Activated T-helper 2 cell treated with anti-CD3 and anti-CD28 coated beads, Interferon-gamma antibody, Interleukin-2, Interleukin-4, amounts not matched to agents 10 μg/mL and 5 μg/mL and 100 μg/mL, durations not matched to agents 14 hours and 24 hours and 36 hours (primary cell): ENCODE results near the gene CCDC177. TPM values are rescaled to one million over a fixed set of nuclear protein-coding genes. Genes with fewer than 3 reads are reported as not detected.

Experiments used
- DNase-seq: peaks from one replicate; pipeline ENCODE4 v3.0.0; 2021; ENCODE audit warnings: low spot score
- H3K27ac Mint-ChIP-seq: one replicate; pipeline ENCODE4 v1.8.0; 2021; ENCODE audit warnings: mixed read lengths
- H3K27me3 Mint-ChIP-seq: one replicate; pipeline ENCODE4 v1.8.0; 2021; ENCODE audit warnings: low read depth, mixed read lengths
- H3K36me3 Mint-ChIP-seq: one replicate; pipeline ENCODE4 v1.8.0; 2021; ENCODE audit warnings: low read depth, mixed read lengths
- H3K4me1 Mint-ChIP-seq: one replicate; pipeline ENCODE4 v1.8.0; 2021; ENCODE audit warnings: low read depth, mixed read lengths
- H3K4me3 Mint-ChIP-seq: one replicate; pipeline ENCODE4 v1.8.0; 2021; ENCODE audit warnings: low read depth, mild to moderate bottlenecking, moderate library complexity, mixed read lengths
- H3K9me3 Mint-ChIP-seq: one replicate; pipeline ENCODE4 v1.8.0; 2021; ENCODE audit warnings: mixed read lengths
- intact Hi-C: fragments of 100-400 bp; cut with micrococcal nuclease; formaldehyde crosslinking; loops from one replicate; pipeline ENCODE4 v1.15.1; 2023
- total RNA-seq: library from RNA; stranded (reverse); gene quantifications from 2 replicates; pipeline ENCODE4 v1.2.3, GENCODE V29; 2022

The CCDC177 gene
- 0.05 TPM in 1 of 2 replicates, not detected in the other for total RNA-seq

DNA sequence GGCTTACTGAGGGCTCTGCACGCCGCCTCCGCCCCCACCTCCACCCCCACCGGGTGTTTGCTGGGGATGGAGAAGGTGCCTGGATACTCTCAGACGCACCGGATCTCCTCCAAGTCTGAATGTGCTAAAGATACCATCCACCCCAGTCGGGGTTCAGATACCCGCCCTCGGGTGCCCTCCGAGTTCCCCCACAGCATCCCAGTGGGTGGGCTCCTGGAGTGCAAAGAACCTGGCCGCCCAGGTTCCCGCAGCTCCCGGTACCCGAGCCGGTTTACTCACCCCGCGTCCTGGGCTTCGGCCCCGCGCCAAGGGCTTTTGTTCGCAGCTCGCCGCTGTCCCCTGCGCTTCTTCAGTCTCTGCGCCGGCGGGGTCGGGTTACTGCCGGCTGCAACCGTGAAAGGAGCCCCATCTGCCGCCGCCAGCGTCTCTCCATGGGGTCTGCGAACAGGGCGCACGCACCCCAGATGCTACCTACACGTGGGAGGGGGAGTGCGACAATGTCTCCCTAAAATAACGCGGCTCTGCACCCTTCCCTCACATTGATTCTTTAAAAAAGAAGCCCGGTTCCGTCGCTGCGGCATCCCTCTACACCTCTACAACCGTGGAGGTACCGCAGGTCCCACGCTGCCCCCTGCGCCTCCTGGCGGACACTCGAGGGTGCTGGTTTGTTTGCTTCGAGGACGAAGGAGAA is at the start of gene CCDC177:
TSS of gene CCDC177 (minus strand) at position 609 of the 691 bp plus-strand sequence. CDS start 1,249 bp downstream, outside the sequence.
- Mint-ChIP-seq H3K27me3 (peaks cover 60% of the 10 kb centered on the region), H3K36me3 (no peaks in the 10 kb centered on the region), H3K4me3 (peak within 1 kb of the TSS; percentile 71), H3K27ac (no peak within 1 kb of the TSS), H3K4me1 (peaks cover 9% of the 10 kb centered on the region), H3K9me3 (no peaks in the 10 kb centered on the region)
- peak; percentile 60 for DNase-seq
- intact Hi-C loops, result loop anchor here (5.0 to 10.0 kb wide), 2 partner anchors 37 to 100 kb away; no protein-coding TSS in a partner anchor

DNA sequence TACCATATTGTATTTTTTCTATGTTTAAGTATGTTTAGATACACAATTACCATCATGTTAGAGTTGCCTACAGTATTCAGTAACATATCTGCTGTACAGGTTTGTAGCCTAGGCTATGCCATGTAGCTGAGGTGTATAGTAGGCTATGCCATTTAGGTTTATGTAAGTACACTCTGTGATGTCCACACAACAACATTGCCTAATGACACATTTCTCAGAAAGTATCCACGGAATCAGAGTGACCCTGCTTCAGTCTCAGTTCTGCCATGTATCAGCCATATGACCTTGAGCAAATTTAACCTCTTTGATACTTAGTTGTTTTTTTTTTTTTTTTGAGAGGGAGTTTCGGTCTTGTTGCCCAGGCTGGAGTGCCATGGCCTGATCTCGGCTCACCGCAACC is 49.5 kb upstream of the CCDC177 start:
- peak overlapping the region; percentile 89 for H3K27ac Mint-ChIP-seq
- DNase-seq, result no peak
- H3K36me3 Mint-ChIP-seq, result peaks cover 16% of the 10 kb centered on the region
- H3K4me3 Mint-ChIP-seq, result no peak overlapping the region
- intact Hi-C loops, result loop anchor here (10.0 kb wide), 1 partner anchor 1261 kb away; no protein-coding TSS in a partner anchor
- H3K4me1 Mint-ChIP-seq, result peaks cover 76% of the 10 kb centered on the region
- no peaks in the 10 kb centered on the region for H3K9me3 Mint-ChIP-seq
- H3K27me3 Mint-ChIP-seq, result no peaks in the 10 kb centered on the region

- Mint-ChIP-seq H3K4me3 (peak overlapping the region; percentile 1), H3K27me3 (no peaks in the 10 kb centered on the region)
- intact Hi-C loops, result loop anchor here (10.0 kb wide), 1 partner anchor 1264 kb away; no protein-coding TSS in a partner anchor
Observed at GRCh38 chr14:69620981-69621380, 46.3 kb upstream of the CCDC177 start.

DNA sequence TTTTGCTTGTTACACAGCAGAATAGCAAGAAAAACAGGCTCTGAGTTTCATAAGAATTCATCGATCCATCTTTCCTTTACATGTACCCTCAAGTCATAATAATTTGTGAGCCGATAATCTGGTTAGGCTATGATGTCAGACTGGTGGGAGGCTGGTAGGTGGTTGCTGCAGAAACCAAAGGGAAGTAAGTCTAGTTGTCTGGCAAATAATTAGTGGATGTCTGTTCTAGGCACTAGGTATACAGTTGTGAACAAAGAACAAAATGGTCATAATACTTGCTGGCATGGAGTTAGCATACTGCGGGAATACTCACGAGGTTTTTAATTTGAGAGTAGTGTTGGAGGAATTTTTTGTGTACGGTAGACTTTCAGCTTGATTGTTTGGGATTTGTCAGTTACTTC is 45.5 kb upstream of the CCDC177 start:
- H3K27me3 Mint-ChIP-seq, result no peaks in the 10 kb centered on the region
- peaks cover 86% of the 10 kb centered on the region for H3K4me1 Mint-ChIP-seq
- peak overlapping the region; percentile 89 for H3K27ac Mint-ChIP-seq
- peaks cover 43% of the 10 kb centered on the region for H3K36me3 Mint-ChIP-seq
- no peak for DNase-seq
- intact Hi-C loops, result loop anchor here (10.0 kb wide), 1 partner anchor 1265 kb away; no protein-coding TSS in a partner anchor
- no peaks in the 10 kb centered on the region for H3K9me3 Mint-ChIP-seq
- peak overlapping the region; percentile 41 for H3K4me3 Mint-ChIP-seq

More at GRCh38 chr14:69620981-69621380, 46.3 kb upstream of the CCDC177 start:
- peaks cover 36% of the 10 kb centered on the region for H3K36me3 Mint-ChIP-seq
- no peaks in the 10 kb centered on the region for H3K9me3 Mint-ChIP-seq
- H3K4me1 Mint-ChIP-seq, result peaks cover 86% of the 10 kb centered on the region
- H3K27ac Mint-ChIP-seq, result peak overlapping the region; percentile 89
- DNase-seq, result no peak

- Mint-ChIP-seq H3K27ac (peak overlapping the region; percentile 86), H3K27me3 (no peaks in the 10 kb centered on the region), H3K4me1 (peaks cover 86% of the 10 kb centered on the region), H3K4me3 (peak overlapping the region; percentile 56), H3K9me3 (no peaks in the 10 kb centered on the region), H3K36me3 (peaks cover 48% of the 10 kb centered on the region)
- no peak for DNase-seq
- intact Hi-C loops, result loop anchor here (2.0 to 10.0 kb wide), 2 partner anchors 66 to 644 kb away; partner anchors contain the start of gene ACTN1
Observed at GRCh38 chr14:69619012-69619411, 44.3 kb upstream of the CCDC177 start.

GRCh38 chr14:69617796-69618195 is 43.1 kb upstream of the CCDC177 start:
- Mint-ChIP-seq H3K9me3 (no peaks in the 10 kb centered on the region), H3K4me3 (peak overlapping the region; percentile 27), H3K27ac (peak overlapping the region; percentile 70), H3K27me3 (no peaks in the 10 kb centered on the region), H3K4me1 (peaks cover 88% of the 10 kb centered on the region), H3K36me3 (peaks cover 53% of the 10 kb centered on the region)
- DNase-seq, result no peak
- intact Hi-C loops, result loop anchor here (2.0 to 10.0 kb wide), 2 partner anchors 67 to 643 kb away; partner anchors contain the start of gene ACTN1

DNA sequence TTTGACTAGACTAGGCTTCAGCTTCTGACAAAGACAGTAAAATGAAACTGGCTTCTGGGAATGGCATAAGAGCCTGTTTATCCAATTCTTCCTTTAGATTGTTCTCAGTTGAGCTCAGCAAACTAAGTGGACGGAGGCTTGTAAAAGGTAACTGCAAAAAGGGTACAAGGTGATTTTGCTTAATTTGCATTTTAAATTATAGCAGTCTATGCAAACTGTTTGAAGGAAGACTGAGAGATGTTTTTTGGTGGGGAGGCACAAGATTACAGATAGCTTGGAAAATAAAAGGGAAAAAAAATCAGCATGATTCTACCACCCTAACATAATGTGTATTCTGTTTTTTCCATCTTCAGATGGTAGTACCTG is 41.7 kb upstream of the CCDC177 start:
- Mint-ChIP-seq H3K9me3 (no peaks in the 10 kb centered on the region), H3K27me3 (no peaks in the 10 kb centered on the region), H3K4me1 (peaks cover 80% of the 10 kb centered on the region), H3K36me3 (peaks cover 53% of the 10 kb centered on the region), H3K27ac (peak overlapping the region; percentile 97), H3K4me3 (peak overlapping the region; percentile 90)
- intact Hi-C loops, result loop anchor here (1.0 to 10.0 kb wide), 2 partner anchors 20 to 642 kb away; partner anchors contain the start of gene ACTN1
- no peak for DNase-seq

GRCh38 chr14:69615496-69616407 is 41.1 kb upstream of the CCDC177 start:
- peak overlapping the region; percentile 90 for H3K4me3 Mint-ChIP-seq
- H3K27ac Mint-ChIP-seq, result peak overlapping the region; percentile 97
- no peaks in the 10 kb centered on the region for H3K27me3 Mint-ChIP-seq
- intact Hi-C loops, result loop anchor here (1.0 to 10.0 kb wide), 3 partner anchors 10 to 641 kb away; partner anchors contain the start of gene ACTN1
- peaks cover 76% of the 10 kb centered on the region for H3K4me1 Mint-ChIP-seq
- no peaks in the 10 kb centered on the region for H3K9me3 Mint-ChIP-seq
- H3K36me3 Mint-ChIP-seq, result peaks cover 49% of the 10 kb centered on the region
- peak; percentile 52 for DNase-seq

- peaks cover 46% of the 10 kb centered on the region for H3K36me3 Mint-ChIP-seq
- DNase-seq, result no peak
- H3K4me1 Mint-ChIP-seq, result peaks cover 76% of the 10 kb centered on the region
- peak overlapping the region; percentile 97 for H3K27ac Mint-ChIP-seq
- no peaks in the 10 kb centered on the region for H3K27me3 Mint-ChIP-seq
- no peaks in the 10 kb centered on the region for H3K9me3 Mint-ChIP-seq
- intact Hi-C loops, result loop anchor here (1.0 to 10.0 kb wide), 2 partner anchors 10 to 640 kb away; partner anchors contain the start of gene ACTN1
- peak overlapping the region; percentile 90 for H3K4me3 Mint-ChIP-seq
Observed at GRCh38 chr14:69615121-69615495, 40.4 kb upstream of the CCDC177 start.

- peak overlapping the region; percentile 82 for H3K27ac Mint-ChIP-seq
- intact Hi-C loops, result loop anchor here (10.0 kb wide), 1 partner anchor 640 kb away; the partner anchor contains the start of gene ACTN1
- peak overlapping the region; percentile 90 for H3K4me3 Mint-ChIP-seq
- H3K36me3 Mint-ChIP-seq, result peaks cover 44% of the 10 kb centered on the region
- peaks cover 73% of the 10 kb centered on the region for H3K4me1 Mint-ChIP-seq
- no peaks in the 10 kb centered on the region for H3K27me3 Mint-ChIP-seq
- H3K9me3 Mint-ChIP-seq, result no peaks in the 10 kb centered on the region
- DNase-seq, result no peak
Observed at GRCh38 chr14:69614592-69614991, 39.9 kb upstream of the CCDC177 start.

DNA sequence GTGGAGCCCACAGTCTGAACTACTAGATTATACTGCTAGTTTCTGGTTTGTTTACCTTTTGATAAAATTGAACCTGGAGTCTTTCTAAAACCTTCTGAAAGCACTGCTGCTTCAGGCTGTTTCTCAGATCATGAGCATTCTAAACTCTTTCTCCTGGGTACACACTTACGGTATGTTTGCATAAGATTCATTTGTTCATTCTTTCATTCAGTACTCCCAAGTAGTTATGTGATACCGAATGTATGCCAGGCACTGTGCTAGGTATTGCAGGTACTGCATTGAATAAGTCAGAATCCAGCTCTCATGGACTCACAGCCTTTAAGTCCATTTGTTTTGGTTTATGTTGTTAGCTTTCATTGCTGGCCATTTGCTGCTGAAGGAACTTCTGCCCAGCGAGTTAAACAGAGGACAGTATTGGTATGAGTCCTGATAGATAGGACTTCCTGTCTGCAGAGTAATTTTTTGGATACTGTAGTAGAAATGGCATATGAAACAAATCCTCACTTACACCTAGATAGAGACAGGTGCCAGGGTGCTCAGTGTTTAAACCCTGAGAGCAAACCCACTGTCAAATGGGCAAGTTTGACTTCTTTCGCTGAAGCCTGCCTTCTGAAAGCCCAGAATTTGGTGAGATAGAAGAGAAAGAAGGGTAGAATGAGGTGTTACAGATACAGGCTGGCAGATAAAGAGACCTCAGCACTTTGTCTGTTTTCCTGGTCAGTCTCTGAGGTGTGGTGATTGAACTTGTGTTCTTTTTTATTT is 38.8 kb upstream of the CCDC177 start:
- DNase-seq, result no peak
- no peaks in the 10 kb centered on the region for H3K27me3 Mint-ChIP-seq

GRCh38 chr14:69612783-69613130 is 38.1 kb upstream of the CCDC177 start:
- peak overlapping the region; percentile 85 for H3K27ac Mint-ChIP-seq
- H3K4me1 Mint-ChIP-seq, result peaks cover 58% of the 10 kb centered on the region
- H3K4me3 Mint-ChIP-seq, result peak overlapping the region; percentile 90
- intact Hi-C loops, result loop anchor here (10.0 kb wide), 1 partner anchor 638 kb away; the partner anchor contains the start of gene ACTN1
- H3K9me3 Mint-ChIP-seq, result no peaks in the 10 kb centered on the region
- H3K36me3 Mint-ChIP-seq, result peaks cover 33% of the 10 kb centered on the region
- no peak for DNase-seq
- no peaks in the 10 kb centered on the region for H3K27me3 Mint-ChIP-seq

More for the DNA sequence above, 38.8 kb upstream of the CCDC177 start:
- no peaks in the 10 kb centered on the region for H3K9me3 Mint-ChIP-seq
- H3K36me3 Mint-ChIP-seq, result peaks cover 36% of the 10 kb centered on the region
- peaks cover 66% of the 10 kb centered on the region for H3K4me1 Mint-ChIP-seq
- peak overlapping the region; percentile 90 for H3K4me3 Mint-ChIP-seq
- peak overlapping the region; percentile 85 for H3K27ac Mint-ChIP-seq
- intact Hi-C loops, result loop anchor here (10.0 kb wide), 1 partner anchor 639 kb away; the partner anchor contains the start of gene ACTN1
